HG03457 (cell line): ENCODE data around the gene PCDHGA9.
"Not testable (repeated sequence)": the region's sequence is repeated elsewhere in the genome, so short reads cannot be mapped to it uniquely, and the experiment has no call there.

Experiments used
- ATAC-seq: cut with Tn5 transposase; IDR thresholded peaks from one replicate; pipeline ENCODE4 v1.9.1; 2021; ENCODE audit warnings: moderate number of reproducible peaks; ENCODE audit not compliant: unreplicated experiment

Gene PCDHGA9

DNA sequence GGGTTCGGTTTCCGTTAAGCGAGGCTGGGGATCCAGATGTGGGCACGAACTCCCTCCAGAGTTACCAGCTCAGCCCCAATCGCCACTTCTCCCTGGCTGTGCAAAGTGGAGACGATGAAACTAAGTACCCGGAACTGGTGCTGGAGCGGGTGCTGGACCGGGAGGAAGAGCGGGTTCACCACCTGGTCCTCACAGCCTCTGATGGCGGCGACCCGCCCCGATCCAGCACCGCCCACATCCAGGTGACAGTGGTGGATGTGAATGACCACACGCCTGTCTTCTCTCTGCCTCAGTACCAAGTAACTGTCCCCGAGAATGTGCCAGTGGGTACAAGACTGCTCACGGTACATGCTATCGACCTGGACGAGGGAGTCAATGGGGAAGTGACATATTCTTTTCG lies 19.2 kb upstream of the PCDHGA9 start:
- no peak for ATAC-seq

GRCh38 chr5:141384471-141385267 lies 17.9 kb upstream of the PCDHGA9 start:
- ATAC-seq: no peak

DNA sequence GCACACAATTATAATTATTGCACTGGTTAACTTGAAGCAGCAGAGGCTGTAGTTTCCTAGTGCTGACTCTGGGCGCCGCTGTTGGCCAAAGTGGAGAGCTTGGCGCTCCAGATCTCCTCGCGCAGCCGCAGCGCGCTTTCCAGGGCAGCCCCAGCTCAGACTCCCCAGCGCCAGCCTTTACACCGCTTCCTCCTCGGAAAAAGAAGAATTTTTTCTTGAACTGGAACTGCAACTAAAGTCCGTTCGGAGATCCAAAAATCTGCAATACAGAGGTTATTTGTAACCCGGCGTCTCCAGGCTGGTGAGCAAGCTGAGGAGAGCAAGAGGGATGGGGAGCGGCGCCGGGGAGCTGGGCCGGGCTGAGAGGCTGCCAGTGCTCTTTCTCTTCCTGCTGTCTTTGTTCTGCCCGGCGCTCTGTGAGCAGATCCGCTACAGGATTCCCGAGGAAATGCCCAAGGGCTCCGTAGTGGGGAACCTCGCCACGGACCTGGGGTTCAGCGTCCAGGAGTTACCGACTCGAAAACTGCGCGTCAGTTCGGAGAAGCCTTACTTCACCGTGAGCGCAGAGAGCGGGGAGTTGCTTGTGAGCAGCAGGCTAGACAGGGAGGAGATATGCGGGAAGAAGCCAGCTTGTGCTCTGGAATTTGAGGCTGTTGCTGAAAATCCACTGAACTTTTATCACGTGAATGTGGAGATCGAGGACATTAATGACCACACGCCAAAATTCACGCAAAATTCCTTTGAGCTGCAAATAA lies 14.8 kb upstream of the PCDHGA9 start, which contains the start of gene PCDHGB4:
TSS of gene PCDHGB4 (plus strand) at position 142 of the 755 bp plus-strand sequence. CDS start at position 329, 187 bp downstream.
- ATAC-seq: not testable (repeated sequence)

DNA sequence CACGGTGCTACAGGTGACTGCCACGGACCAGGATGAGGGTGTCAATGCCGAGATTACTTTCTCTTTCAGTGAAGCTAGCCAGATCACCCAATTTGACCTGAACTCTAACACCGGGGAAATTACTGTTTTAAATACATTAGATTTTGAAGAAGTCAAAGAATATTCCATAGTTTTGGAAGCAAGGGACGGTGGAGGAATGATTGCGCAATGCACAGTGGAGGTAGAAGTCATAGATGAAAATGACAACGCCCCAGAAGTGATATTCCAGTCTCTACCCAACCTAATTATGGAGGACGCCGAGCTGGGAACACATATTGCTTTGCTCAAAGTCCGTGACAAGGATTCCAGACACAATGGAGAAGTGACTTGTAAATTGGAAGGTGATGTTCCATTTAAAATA lies 13.9 kb upstream of the PCDHGA9 start:
- no peak for ATAC-seq

DNA sequence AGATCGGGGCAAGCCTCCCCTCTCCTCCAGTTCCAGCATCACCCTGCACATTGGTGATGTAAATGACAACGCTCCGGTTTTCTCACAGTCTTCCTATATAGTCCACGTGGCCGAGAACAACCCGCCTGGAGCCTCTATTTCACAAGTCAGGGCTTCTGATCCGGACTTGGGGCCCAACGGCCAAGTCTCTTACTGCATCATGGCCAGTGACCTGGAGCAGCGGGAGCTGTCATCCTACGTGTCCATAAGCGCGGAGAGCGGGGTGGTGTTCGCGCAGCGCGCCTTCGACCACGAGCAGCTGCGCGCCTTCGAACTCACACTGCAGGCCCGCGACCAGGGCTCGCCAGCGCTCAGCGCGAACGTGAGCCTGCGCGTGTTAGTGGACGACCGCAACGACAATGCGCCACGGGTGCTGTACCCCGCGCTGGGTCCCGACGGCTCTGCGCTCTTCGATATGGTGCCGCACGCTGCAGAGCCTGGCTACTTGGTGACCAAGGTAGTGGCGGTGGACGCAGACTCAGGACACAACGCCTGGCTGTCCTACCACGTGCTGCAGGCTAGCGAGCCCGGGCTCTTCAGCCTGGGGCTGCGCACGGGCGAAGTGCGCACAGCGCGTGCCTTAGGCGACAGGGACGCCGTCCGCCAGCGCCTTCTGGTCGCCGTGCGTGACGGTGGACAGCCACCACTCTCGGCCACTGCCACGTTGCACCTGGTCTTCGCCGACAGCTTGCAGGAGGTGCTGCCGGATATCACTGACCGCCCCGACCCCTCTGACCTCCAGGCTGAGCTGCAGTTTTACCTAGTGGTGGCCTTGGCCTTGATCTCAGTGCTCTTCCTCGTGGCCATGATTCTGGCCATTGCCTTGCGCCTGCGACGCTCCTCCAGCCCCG lies 13.2 kb upstream of the PCDHGA9 start:
- no peak for ATAC-seq

GRCh38 chr5:141392429-141393198 lies 10.0 kb upstream of the PCDHGA9 start, which contains the start of gene PCDHGA8:
Gene PCDHGA8 (plus strand): TSS chr5:141392633. CDS start chr5:141392814, 181 bp downstream.
- no peak for ATAC-seq

- ATAC-seq: no peak
Measured at GRCh38 chr5:141393267-141393666, 9.3 kb upstream of the PCDHGA9 start.

GRCh38 chr5:141394401-141395187 lies 8.0 kb upstream of the PCDHGA9 start:
- ATAC-seq: not testable (repeated sequence)

DNA sequence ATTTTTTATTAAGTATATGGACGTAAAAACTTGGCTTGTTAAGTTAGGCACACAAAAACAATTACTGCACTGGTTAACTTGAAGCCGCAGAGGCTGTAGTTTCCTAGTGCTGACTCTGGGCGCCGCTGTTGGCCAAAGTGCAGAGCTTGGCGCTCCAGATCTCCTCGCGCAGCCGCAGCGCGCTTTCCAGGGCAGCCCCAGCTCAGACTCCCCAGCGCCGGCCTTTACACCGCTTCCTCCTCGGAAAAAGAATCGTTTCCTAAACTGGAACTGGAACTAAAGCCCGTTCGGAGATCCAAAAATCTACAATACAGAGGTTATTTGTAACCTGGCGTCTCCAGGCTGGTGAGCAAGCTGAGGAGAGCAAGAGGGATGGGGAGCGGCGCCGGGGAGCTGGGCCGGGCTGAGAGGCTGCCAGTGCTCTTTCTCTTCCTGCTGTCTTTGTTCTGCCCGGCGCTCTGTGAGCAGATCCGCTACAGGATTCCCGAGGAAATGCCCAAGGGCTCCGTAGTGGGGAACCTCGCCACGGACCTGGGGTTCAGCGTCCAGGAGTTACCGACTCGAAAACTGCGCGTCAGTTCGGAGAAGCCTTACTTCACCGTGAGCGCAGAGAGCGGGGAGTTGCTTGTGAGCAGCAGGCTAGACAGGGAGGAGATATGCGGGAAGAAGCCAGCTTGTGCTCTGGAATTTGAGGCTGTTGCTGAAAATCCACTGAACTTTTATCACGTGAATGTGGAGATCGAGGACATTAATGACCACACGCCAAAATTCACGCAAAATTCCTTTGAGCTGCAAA lies 4.6 kb upstream of the PCDHGA9 start, which contains the start of gene PCDHGB5:
TSS of gene PCDHGB5 (plus strand) at position 192 of the 796 bp plus-strand sequence. CDS start at position 373, 181 bp downstream.
- ATAC-seq: not testable (repeated sequence)

DNA sequence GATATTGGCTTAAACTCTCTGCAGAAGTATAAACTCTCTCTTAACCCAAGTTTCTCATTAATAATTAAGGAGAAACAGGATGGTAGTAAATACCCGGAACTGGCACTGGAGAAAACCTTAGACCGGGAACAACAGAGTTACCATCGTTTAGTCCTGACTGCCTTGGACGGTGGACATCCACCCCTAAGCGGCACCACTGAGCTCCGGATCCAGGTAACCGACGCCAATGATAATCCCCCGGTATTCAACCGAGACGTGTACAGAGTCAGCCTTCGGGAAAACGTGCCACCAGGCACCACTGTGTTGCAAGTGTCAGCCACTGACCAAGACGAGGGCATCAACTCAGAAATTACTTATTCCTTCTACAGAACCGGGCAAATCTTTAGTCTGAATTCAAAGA lies 4.0 kb upstream of the PCDHGA9 start:
- ATAC-seq: no peak

- no peak for ATAC-seq
Measured at GRCh38 chr5:141399555-141400258, 2.9 kb upstream of the PCDHGA9 start.

DNA sequence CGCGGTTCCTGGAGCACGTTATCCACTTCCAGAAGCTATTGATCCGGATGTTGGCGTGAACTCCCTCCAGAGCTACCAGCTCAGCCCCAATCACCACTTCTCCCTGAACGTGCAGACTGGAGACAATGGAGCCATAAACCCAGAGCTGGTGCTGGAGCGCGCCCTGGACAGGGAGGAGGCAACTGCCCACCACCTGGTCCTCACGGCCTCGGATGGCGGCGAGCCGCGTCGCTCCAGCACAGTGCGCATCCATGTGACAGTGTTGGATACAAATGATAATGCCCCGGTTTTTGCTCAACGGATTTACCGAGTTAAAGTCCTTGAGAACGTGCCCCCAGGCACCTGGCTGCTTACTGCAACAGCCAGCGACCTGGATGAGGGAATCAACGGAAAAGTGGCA lies 809 bp downstream of the PCDHGA9 start:
- ATAC-seq: no peak

DNA sequence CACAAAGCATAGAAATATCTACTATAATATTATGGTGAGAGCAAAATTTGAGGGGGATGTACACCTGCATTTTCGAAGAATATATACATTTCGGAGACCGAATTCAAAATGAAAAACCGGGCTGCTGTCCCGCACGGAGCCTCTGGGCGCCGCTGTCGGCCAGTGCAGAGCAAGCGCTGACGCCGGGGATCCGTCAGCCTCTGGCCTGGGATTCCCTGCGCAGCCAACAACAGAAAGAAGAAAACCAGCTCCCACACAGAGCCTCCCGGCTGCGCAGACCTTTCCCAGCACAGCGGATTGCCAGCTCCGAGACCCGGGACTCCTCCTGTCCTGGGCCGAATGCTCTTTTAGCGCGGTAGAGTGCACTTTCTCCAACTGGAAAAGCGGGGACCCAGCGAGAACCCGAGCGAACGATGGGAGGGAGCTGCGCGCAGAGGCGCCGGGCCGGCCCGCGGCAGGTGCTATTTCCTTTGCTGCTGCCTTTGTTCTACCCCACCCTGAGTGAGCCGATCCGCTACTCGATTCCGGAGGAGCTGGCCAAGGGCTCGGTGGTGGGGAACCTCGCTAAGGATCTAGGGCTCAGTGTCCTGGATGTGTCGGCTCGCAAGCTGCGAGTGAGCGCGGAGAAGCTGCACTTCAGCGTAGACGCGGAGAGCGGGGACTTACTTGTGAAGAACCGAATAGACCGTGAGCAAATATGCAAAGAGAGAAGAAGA lies 5.4 kb downstream of the PCDHGA9 start, which contains the start of gene PCDHGB6:
TSS of gene PCDHGB6 (plus strand) at position 232 of the 716 bp plus-strand sequence. CDS start at position 414, 182 bp downstream.
- not testable (repeated sequence) for ATAC-seq

- no peak for ATAC-seq
Measured at GRCh38 chr5:141409598-141410306, 7.2 kb downstream of the PCDHGA9 start.

DNA sequence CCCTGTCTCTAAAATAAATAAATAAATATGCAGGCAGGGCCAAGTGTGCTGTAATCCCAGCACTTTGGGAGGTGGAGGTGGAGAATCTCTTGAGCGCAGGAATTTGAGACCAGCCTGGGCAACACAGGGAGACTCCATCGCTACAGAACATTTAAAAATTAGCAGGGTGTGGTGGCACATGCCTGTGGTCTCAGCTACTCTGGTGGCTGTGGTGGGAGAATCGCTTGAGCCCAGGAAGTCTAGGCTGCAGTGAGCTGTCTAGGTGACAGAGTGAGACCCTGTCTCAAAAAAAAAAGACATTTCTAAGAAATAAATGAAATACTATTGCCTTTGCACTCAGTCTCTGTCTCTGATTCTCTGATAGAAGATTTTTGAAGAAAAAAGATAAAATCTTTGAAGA lies 9.0 kb downstream of the PCDHGA9 start:
- ATAC-seq: no peak

- peak; percentile 59 for ATAC-seq
Measured at GRCh38 chr5:141412854-141413539, 10.4 kb downstream of the PCDHGA9 start, which contains the start of gene PCDHGA10. Gene PCDHGA10 (plus strand): TSS chr5:141412987. CDS start chr5:141413176, 189 bp downstream.
